ENCODE results near the gene LOXL3. TPM values are rescaled to one million over a fixed set of nuclear protein-coding genes. Genes with fewer than 3 reads are reported as not detected.

The LOXL3 gene
- total RNA-seq, 4 donors from 2014 or later: 0.48 to 4.3 (median 3.2) TPM; not detected in 1

DNA sequence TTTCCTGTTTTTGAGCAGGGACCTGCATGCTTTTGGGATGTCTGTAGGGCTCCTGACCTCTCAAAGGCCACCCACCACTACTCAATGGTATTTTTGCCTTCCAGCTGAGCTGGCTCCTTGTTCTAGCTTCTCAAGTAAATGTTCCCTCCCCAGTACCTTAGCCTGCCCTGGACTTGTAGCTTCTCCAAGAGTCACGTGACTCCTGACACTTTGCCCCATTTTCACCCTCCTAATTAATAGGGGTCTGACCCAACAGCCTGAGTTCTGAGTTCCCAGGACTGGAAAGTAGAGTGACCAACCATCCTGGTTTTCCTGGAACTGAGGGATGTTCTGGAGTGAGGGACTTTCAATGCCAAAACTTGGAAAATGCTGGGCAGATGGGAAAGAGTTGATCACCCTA is 58.3 kb downstream of the LOXL3 start:
- peaks cover 7 to 40% (median 20%) of the 10 kb centered on the region in 4 donors for H3K27me3 ChIP-seq
- H3K4me3 ChIP-seq: no peak overlapping the region
- TF ChIP-seq POLR2A (IDR thresholded peaks at IDR 0.05) (no peak), CTCF (IDR thresholded peaks at IDR 0.05) (no peak)
- H3K4me1 ChIP-seq: peaks cover 22 to 30% (median 25%) of the 10 kb centered on the region in 3 donors
- 75% methylated on average over 1 of the region's 1 CpG; no CpG with 5 or more reads in 1 of the 2 donors for WGBS, 2 donors
- DNase-seq: no peak
- peaks cover 18 to 41% (median 19%) of the 10 kb centered on the region in 3 donors for H3K36me3 ChIP-seq
- intact Hi-C loops (cut with DNase I): no loop called here
- no peaks in the 10 kb centered on the region for H3K9me3 ChIP-seq
- no peak overlapping the region for H3K27ac ChIP-seq

DNA sequence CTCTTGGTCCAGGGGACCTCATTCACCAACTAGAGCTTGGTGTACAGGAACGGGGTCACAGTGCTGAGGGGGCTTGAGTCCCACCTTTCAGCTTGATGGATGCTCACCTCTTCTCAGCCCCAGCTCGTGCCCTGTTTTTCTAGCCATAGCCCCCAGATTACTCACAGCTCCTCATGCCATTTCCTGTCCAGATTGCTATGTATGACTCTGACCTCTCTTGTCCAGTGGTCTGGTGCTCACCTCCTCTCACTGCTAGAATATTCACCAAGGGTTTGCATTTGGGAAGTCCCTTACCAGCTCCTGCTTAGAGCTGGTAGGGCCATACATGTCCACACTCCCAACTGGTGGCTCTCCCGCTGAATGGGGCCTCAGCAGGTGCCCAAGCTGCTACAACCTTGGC is 60.2 kb downstream of the LOXL3 start:
- TF ChIP-seq CTCF (IDR thresholded peaks at IDR 0.05) (no peak), POLR2A (IDR thresholded peaks at IDR 0.05) (no peak)
- Histone ChIP-seq H3K27ac (no peak overlapping the region), H3K4me1 (peaks cover 10 to 14% (median 13%) of the 10 kb centered on the region in 3 donors), H3K27me3 (peaks cover 0 to 21% (median 7%) of the 10 kb centered on the region in 4 donors), H3K4me3 (no peak overlapping the region), H3K9me3 (no peaks in the 10 kb centered on the region), H3K36me3 (peaks cover 20 to 59% (median 21%) of the 10 kb centered on the region in 3 donors)
- DNase-seq: no peak
- WGBS, 2 donors: 85% methylated on average over 3 of the region's 3 CpGs
- intact Hi-C loops (cut with DNase I): no loop called here

GRCh38 chr2:74491648-74492544 is 61.8 kb downstream of the LOXL3 start:
- intact Hi-C loops (cut with DNase I): no loop called here
- no peak overlapping the region for H3K27ac ChIP-seq
- H3K4me3 ChIP-seq: no peak overlapping the region
- H3K4me1 ChIP-seq: no peaks in the 10 kb centered on the region
- TF ChIP-seq POLR2A (IDR thresholded peaks at IDR 0.05): no peak
- no peak for TF ChIP-seq CTCF (IDR thresholded peaks at IDR 0.05)
- no peaks in the 10 kb centered on the region for H3K9me3 ChIP-seq
- WGBS, 2 donors: 88 to 92% methylated on average over 5 to 8 of the region's 12 CpGs
- no peak for DNase-seq
- H3K27me3 ChIP-seq: peaks cover 0 to 5% (median 0%) of the 10 kb centered on the region in 4 donors
- peaks cover 20 to 75% (median 21%) of the 10 kb centered on the region in 3 donors for H3K36me3 ChIP-seq

GRCh38 chr2:74489906-74490305 is 63.8 kb downstream of the LOXL3 start:
- no peak for DNase-seq
- H3K4me1 ChIP-seq: no peaks in the 10 kb centered on the region
- no peak overlapping the region for H3K4me3 ChIP-seq
- intact Hi-C loops (cut with DNase I): loop anchor here (10.0 kb wide), 1 partner anchor 95 kb away; no protein-coding TSS in a partner anchor
- WGBS, 2 donors: 93% methylated on average over 4 to 6 of the region's 9 CpGs
- TF ChIP-seq POLR2A (IDR thresholded peaks at IDR 0.05) (no peak), CTCF (IDR thresholded peaks at IDR 0.05) (no peak)
- H3K27ac ChIP-seq: no peak overlapping the region
- no peaks in the 10 kb centered on the region for H3K27me3 ChIP-seq
- H3K9me3 ChIP-seq: no peaks in the 10 kb centered on the region
- peaks cover 20 to 94% (median 21%) of the 10 kb centered on the region in 3 donors for H3K36me3 ChIP-seq
